Left renal pelvis (tissue), 4 donors: Measurements from ENCODE around the gene CFAP20DC. TPM values are rescaled to one million over a fixed set of nuclear protein-coding genes. Genes with fewer than 3 reads are reported as not detected.
"Not testable (repeated sequence)": the region's sequence is repeated elsewhere in the genome, so short reads cannot be mapped to it uniquely, and the experiment has no call there.

Source experiments
- DNase-seq, 4 donors: peaks; one replicate each; pipeline ENCODE4 v3.0.0-alpha.2; 2013; ENCODE audit warnings: low read depth in 4 of 4, low spot score in 3 of 4
- polyA plus RNA-seq, 4 donors: library from polyadenylated mRNA; unstranded; fragments of 120-200 nt; gene quantifications; one replicate each; pipeline ENCODE4 v1.2.1, GENCODE V29; 2013; ENCODE audit not compliant: insufficient read length in 4 of 4

CFAP20DC gene
- polyA plus RNA-seq, 4 donors, result 2.3 to 4.4 (median 3.9) TPM

DNA sequence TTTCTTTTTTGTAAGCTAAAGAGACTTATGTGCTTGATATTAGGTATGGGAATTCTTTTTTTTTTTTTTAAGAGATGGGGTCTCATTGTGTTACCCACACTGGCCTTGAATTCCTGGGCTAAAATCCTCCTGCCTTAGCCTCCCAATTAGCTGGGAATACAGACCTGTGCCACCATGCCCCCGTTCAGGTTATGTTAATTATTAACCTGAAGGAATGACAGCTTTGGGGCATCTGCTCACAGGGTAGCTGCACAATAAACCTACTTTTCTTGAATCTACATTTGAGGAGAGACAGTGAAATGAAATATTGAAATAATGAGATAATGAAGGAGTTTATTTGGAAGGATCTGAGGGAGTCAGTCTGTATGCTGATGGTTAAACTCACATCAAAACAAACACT, 225.0 kb downstream of the CFAP20DC start:
- DNase-seq, result no peak

GRCh38 chr3:58824285-58824684, 225.5 kb downstream of the CFAP20DC start:
- DNase-seq, result peak; percentile 14 to 21 (median 18)

DNA sequence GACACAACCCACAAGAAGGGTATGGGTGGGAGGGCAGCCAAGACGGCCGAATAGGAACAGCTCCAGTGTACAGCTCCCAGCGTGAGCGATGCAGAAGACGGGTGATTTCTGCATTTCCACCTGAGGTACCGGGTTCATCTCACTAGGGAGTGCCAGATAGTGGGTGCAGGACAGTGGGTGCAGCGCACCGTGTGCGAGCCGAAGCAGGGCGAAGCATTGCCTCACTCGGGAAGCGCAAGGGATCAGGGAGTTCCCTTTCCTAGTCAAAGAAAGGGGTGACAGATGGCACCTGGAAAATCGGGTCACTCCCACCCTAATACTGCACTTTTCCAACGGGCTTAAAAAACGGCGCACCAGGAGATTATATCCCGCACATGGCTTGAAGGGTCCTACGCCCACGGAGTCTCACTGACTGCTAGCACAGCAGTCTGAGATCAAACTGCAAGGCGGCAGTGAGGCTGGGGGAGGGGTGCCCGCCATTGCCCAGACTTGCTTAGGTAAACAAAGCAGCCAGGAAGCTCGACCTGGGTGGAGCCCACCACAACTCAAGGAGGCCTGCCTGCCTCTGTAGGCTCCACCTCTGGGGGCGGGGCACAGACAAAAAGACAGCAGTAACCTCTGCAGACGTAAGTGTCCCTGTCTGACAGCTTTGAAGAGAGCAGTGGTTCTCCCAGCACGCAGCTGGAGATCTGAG, 243.1 kb downstream of the CFAP20DC start:
- not testable (repeated sequence) for DNase-seq

GRCh38 chr3:58804914-58805313, 244.9 kb downstream of the CFAP20DC start:
- DNase-seq, result no peak

- DNase-seq, result no peak
Observed at GRCh38 chr3:58801541-58801940, 248.3 kb downstream of the CFAP20DC start.

GRCh38 chr3:58800940-58801339, 248.9 kb downstream of the CFAP20DC start:
- DNase-seq, result no peak

GRCh38 chr3:58800032-58800431, 249.8 kb downstream of the CFAP20DC start:
- no peak for DNase-seq

DNA sequence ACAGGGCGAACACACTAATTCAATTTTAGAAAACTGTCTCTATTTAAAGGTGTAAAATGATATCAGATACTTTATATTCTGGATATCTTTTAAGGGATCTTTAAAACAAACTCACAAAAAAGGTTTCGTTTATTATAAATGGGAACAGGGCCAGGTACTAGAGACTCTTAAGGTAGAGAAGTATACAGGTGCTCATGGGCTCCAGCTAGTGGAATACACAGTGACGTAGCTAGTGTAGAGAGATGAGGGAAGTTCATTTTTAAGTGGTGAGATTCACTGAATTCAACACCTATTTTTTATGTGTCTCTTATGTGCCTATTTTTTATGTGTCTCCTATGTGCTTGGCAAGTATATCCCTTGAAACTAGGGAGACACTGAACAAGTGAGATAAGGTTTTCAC, 250.6 kb downstream of the CFAP20DC start:
- no peak for DNase-seq

GRCh38 chr3:58798312-58798711, 251.5 kb downstream of the CFAP20DC start:
- no peak for DNase-seq

GRCh38 chr3:58794750-58795149, 255.1 kb downstream of the CFAP20DC start:
- DNase-seq, result no peak

DNA sequence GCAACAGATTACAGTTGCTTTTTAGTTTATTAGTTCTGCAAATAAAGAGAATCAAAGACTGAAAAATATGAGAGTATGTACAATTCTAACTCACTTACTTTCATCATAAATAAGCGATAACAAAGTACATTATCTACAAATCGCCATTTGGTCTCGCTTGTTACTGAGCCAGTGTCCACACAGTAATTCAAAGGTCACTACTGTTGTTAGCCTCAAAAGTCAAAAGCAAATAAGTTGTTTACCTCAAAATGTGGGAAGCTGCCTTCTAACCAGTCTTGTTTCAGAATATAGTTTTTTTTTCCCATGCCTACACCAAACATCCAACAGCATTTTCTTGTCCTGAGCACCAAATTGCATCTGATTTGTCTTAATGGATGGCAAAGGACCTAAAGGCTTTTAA, 255.9 kb downstream of the CFAP20DC start:
- no peak for DNase-seq

GRCh38 chr3:58792921-58793451, 256.8 kb downstream of the CFAP20DC start:
- DNase-seq, result no peak

- no peak for DNase-seq
Observed at GRCh38 chr3:58789385-58789784, 260.4 kb downstream of the CFAP20DC start.

- DNase-seq, result no peak
Observed at GRCh38 chr3:58784888-58785287, 264.9 kb downstream of the CFAP20DC start.

DNA sequence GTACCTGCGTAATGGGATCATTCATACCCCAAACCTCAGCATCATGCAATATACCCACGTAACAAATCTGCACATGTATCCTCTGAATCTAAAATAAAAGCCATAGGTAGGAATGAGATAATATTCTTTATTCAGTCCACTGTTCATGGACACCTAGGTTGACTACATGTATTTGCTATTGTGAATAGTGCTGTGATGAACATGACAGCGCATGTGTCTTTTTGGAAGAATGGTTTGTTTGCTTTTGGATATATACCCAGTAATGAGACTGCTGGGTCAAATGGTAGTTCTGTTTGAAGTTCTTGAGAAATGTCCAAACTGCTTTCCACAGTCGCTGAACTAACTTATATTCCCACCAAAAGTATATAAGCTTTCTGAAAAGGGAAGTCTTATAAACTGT, 265.4 kb downstream of the CFAP20DC start:
- no peak for DNase-seq

GRCh38 chr3:58783845-58784244, 266.0 kb downstream of the CFAP20DC start:
- no peak for DNase-seq

DNA sequence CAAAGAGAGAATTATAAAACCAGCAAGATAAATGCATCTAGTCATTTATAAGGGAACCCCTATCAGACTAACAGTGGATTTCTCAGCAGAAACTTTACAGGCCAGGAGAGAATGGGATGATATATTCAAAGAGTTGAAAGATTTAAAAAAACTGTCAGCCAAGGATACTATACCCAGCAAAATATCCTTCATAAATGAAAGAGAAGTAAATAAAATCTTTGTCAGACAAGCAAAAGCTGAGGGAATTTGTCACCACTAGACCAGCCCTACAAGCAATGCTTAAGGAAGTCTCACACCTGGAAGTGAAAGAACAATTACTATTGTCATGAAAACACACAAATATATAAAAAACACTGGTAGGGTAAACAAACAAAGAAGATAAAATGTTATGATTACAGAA, 269.9 kb downstream of the CFAP20DC start:
- no peak for DNase-seq

- no peak for DNase-seq
Observed at GRCh38 chr3:58776231-58776630, 273.6 kb downstream of the CFAP20DC start.

GRCh38 chr3:58772462-58772861, 277.4 kb downstream of the CFAP20DC start:
- DNase-seq, result no peak

- DNase-seq, result no peak
Observed at GRCh38 chr3:58769065-58769464, 280.8 kb downstream of the CFAP20DC start.

DNA sequence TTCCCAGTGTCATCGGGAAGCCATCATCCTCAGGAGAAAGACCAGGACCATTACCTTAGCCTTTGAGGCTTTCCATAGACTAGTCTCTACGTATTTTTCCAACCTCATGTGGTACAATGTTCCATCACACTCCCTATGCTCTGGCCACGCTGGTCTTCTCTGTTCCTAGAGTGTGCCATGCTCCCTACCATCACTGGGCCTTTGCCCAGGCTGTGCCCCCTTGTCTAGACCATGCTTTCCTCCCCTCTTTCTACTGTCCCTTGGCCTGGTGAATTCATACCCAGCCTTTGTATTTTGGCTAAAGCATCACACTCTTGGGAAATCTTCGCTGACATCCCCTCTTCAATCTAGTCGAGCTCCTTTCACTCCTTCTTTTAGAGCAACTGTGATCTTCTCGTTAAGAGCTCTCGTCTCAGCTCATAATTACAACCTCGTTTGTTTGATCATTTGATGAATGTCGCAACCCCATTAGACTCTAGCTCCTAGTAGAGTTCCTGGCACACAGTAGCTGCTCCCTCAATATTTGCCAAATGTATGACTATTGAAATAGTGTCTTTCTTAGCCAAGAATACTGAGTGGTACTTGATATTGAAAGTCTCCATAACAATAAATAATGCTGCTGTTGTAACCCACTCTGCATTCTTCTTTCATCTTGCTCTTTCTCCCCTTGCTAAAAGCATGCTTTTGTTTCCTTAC, 283.1 kb downstream of the CFAP20DC start:
- DNase-seq, result no peak

- no peak for DNase-seq
Observed at GRCh38 chr3:58755150-58755549, 294.7 kb downstream of the CFAP20DC start.
